CD4-positive, alpha-beta memory T cell (primary cell): ENCODE measurements around the gene C1orf141. TPM values are rescaled to one million over a fixed set of nuclear protein-coding genes. Genes with fewer than 3 reads are reported as not detected.
A peak's percentile ranks its signal among the peaks of the same experiment; 100 is the strongest.

ENCODE experiments used
- CTCF ChIA-PET: fragments of 350-600 bp; sonication (Branson Sonifier 250); formaldehyde crosslinking; loops from one replicate; lab custom pipeline; 2021; ENCODE audit warnings: inconsistent platforms; ENCODE audit not compliant: partially characterized antibody; lab: Charles Lee
- POLR2A ChIA-PET: fragments of 350-600 bp; sonication (Branson Sonifier 250); formaldehyde crosslinking; loops from one replicate; lab custom pipeline; 2021; ENCODE audit not compliant: partially characterized antibody; lab: Charles Lee
- DNase-seq, 5 donors: peaks; one replicate each; pipeline versions ENCODE4 v3.0.0 to v3.0.0-alpha.2; 2020 to 2022; ENCODE audit warnings: mixed read lengths in 1 of 5
- H3K27ac ChIP-seq: one replicate; pipeline ENCODE4 v1.7.0; 2013; ENCODE audit warnings: low read depth, low read length
- H3K27me3 ChIP-seq: 2 replicates; pipeline ENCODE4 v1.7.0; 2013; ENCODE audit warnings: mild to moderate bottlenecking, low read length, moderate library complexity; ENCODE audit not compliant: insufficient read depth
- H3K36me3 ChIP-seq: 2 replicates; pipeline ENCODE4 v1.7.0; 2013; ENCODE audit warnings: mild to moderate bottlenecking, low read length, moderate library complexity; ENCODE audit not compliant: insufficient read depth
- H3K4me1 ChIP-seq: 2 replicates; pipeline ENCODE4 v1.7.0; 2013; ENCODE audit warnings: mild to moderate bottlenecking, low read length, moderate library complexity; ENCODE audit not compliant: insufficient read depth
- H3K4me3 ChIP-seq, 2 donors: one replicate each; pipeline ENCODE4 v1.7.0; 2013; ENCODE audit warnings: low read length in 2 of 2, mild to moderate bottlenecking in 1 of 2
- H3K9me3 ChIP-seq, 2 donors: one replicate each; pipeline ENCODE4 v1.7.0; 2013; ENCODE audit warnings: low read length in 2 of 2, control low read depth in 1 of 2; ENCODE audit not compliant: control insufficient read depth in 1 of 2
- H3K27ac Mint-ChIP-seq, 7 donors: one replicate each; pipeline ENCODE4 v1.8.0; 2020 to 2021; ENCODE audit warnings: mixed read lengths in 7 of 7, mild to moderate bottlenecking in 6 of 7, inconsistent platforms in 3 of 7, moderate library complexity in 3 of 7
- H3K27me3 Mint-ChIP-seq, 2 donors: one replicate each; pipeline ENCODE4 v1.8.0; 2020 to 2021; ENCODE audit warnings: mixed read lengths in 2 of 2
- H3K36me3 Mint-ChIP-seq, 2 donors: one replicate each; pipeline ENCODE4 v1.8.0; 2020 to 2021; ENCODE audit warnings: mixed read lengths in 2 of 2, inconsistent platforms in 1 of 2, mild to moderate bottlenecking in 1 of 2
- H3K4me1 Mint-ChIP-seq, 4 donors: one replicate each; pipeline ENCODE4 v1.8.0; 2020 to 2021; ENCODE audit warnings: mixed read lengths in 4 of 4, mild to moderate bottlenecking in 1 of 4
- H3K4me3 Mint-ChIP-seq, 8 donors: one replicate each; pipeline ENCODE4 v1.8.0; 2020 to 2021; ENCODE audit warnings: mixed read lengths in 8 of 8, mild to moderate bottlenecking in 7 of 8, moderate library complexity in 6 of 8, inconsistent platforms in 3 of 8
- H3K9me3 Mint-ChIP-seq, 8 donors: one replicate each; pipeline ENCODE4 v1.8.0; 2020 to 2021; ENCODE audit warnings: mixed read lengths in 8 of 8, mild to moderate bottlenecking in 5 of 8, inconsistent platforms in 3 of 8, moderate library complexity in 1 of 8
- intact Hi-C: fragments of 100-400 bp; cut with micrococcal nuclease; formaldehyde crosslinking; loops from one replicate; pipeline ENCODE4 v1.15.1; 2023
- polyA plus RNA-seq, 2 donors: library from polyadenylated mRNA; unstranded; fragments of 300-500 nt; fragmentation: Illumina TruSeq; gene quantifications; one replicate each; pipeline ENCODE4 v1.2.3, GENCODE V29; 2021
- total RNA-seq, 2 experiments: library from RNA; stranded (reverse); gene quantifications; one replicate each; pipeline ENCODE4 v1.2.3, GENCODE V29; 2021

The C1orf141 gene
- total and polyA plus RNA-seq, 4 experiments from 2014 or later: not detected

DNA sequence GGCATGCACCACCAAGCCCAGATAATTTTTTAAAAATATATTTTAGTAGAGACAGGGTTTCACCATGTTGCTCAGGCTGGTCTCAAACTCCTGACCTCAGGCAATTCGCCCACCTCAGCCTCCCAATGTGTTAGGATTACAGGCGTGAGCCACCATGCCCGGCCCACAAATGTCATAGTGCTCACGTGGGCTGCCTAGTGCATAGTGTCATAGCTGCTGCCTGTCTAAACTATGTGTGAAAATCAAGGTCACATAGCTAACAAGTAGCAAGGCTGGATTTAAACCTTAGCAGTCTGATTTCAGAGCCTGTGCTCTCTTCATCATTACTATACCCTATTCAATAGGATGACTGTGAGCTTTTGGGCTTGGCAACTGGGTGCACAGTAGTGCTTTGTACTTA lies 10.3 kb downstream of the C1orf141 start:
- Mint-ChIP-seq H3K27ac (no peak overlapping the region), H3K27me3 (no peaks in the 10 kb centered on the region), H3K4me1 (no peaks in the 10 kb centered on the region), H3K4me3 (no peak overlapping the region), H3K36me3 (no peaks in the 10 kb centered on the region), H3K9me3 (peaks cover 0 to 3% (median 0%) of the 10 kb centered on the region in 8 donors)
- Histone ChIP-seq H3K4me1 (no peaks in the 10 kb centered on the region), H3K27ac (no peak overlapping the region), H3K9me3 (no peaks in the 10 kb centered on the region), H3K27me3 (no peaks in the 10 kb centered on the region), H3K4me3 (no peak overlapping the region), H3K36me3 (no peaks in the 10 kb centered on the region)
- CTCF ChIA-PET: interaction anchor here (1.1 to 2.2 kb wide), 3 partner anchors 20 to 89 kb away, joined by 3 to 7 read pairs (median 7); no protein-coding TSS in a partner anchor
- DNase-seq: no peak
- intact Hi-C loops: no loop called here
- POLR2A ChIA-PET: interaction anchor here (0.9 kb wide), 1 partner anchor 10 kb away, joined by 3 read pairs; no protein-coding TSS in a partner anchor

- H3K4me3 Mint-ChIP-seq: no peak overlapping the region
- H3K27ac Mint-ChIP-seq: no peak overlapping the region
- ChIA-PET CTCF (interaction anchor here (1.2 to 1.3 kb wide), 2 partner anchors 27 to 91 kb away, joined by 3 read pairs; no protein-coding TSS in a partner anchor), POLR2A (no interaction called here)
- H3K36me3 Mint-ChIP-seq: no peaks in the 10 kb centered on the region
- H3K36me3 ChIP-seq: no peaks in the 10 kb centered on the region
- no peaks in the 10 kb centered on the region for H3K4me1 ChIP-seq
- H3K4me1 Mint-ChIP-seq: no peaks in the 10 kb centered on the region
- no peak for DNase-seq
- intact Hi-C loops: no loop called here
- H3K27ac ChIP-seq: no peak overlapping the region
- H3K27me3 Mint-ChIP-seq: no peaks in the 10 kb centered on the region
- H3K9me3 Mint-ChIP-seq: peaks cover 0 to 3% (median 0%) of the 10 kb centered on the region in 8 donors
- H3K27me3 ChIP-seq: no peaks in the 10 kb centered on the region
- H3K4me3 ChIP-seq: no peak overlapping the region
- no peaks in the 10 kb centered on the region for H3K9me3 ChIP-seq
Measured at GRCh38 chr1:67120855-67121619, 13.7 kb downstream of the C1orf141 start.

- Histone ChIP-seq H3K9me3 (no peaks in the 10 kb centered on the region), H3K4me3 (no peak overlapping the region), H3K27me3 (no peaks in the 10 kb centered on the region), H3K36me3 (no peaks in the 10 kb centered on the region), H3K4me1 (no peaks in the 10 kb centered on the region), H3K27ac (no peak overlapping the region)
- intact Hi-C loops: no loop called here
- H3K27me3 Mint-ChIP-seq: no peaks in the 10 kb centered on the region
- H3K27ac Mint-ChIP-seq: no peak overlapping the region
- peaks cover 2 to 14% (median 7%) of the 10 kb centered on the region in 8 donors for H3K9me3 Mint-ChIP-seq
- ChIA-PET POLR2A (interaction anchor here (1.2 kb wide), 2 partner anchors 22 to 65 kb away, joined by 3 read pairs; partner anchors contain the start of gene SLC35D1), CTCF (no interaction called here)
- no peaks in the 10 kb centered on the region for H3K36me3 Mint-ChIP-seq
- H3K4me1 Mint-ChIP-seq: no peaks in the 10 kb centered on the region
- DNase-seq: peak in 1 of 5 donors; percentile 32
- H3K4me3 Mint-ChIP-seq: no peak overlapping the region
Measured at GRCh38 chr1:67118646-67119045, 16.1 kb downstream of the C1orf141 start.

- H3K4me3 Mint-ChIP-seq: no peak overlapping the region
- H3K36me3 Mint-ChIP-seq: no peaks in the 10 kb centered on the region
- no peak overlapping the region for H3K4me3 ChIP-seq
- H3K27me3 Mint-ChIP-seq: no peaks in the 10 kb centered on the region
- no peak overlapping the region for H3K27ac ChIP-seq
- no peaks in the 10 kb centered on the region for H3K4me1 Mint-ChIP-seq
- CTCF ChIA-PET: no interaction called here
- H3K36me3 ChIP-seq: no peaks in the 10 kb centered on the region
- DNase-seq: no peak
- no peaks in the 10 kb centered on the region for H3K27me3 ChIP-seq
- POLR2A ChIA-PET: interaction anchor here (1.2 kb wide), 1 partner anchor 22 kb away, joined by 3 read pairs; no protein-coding TSS in a partner anchor
- intact Hi-C loops: no loop called here
- no peak overlapping the region for H3K27ac Mint-ChIP-seq
- peaks cover 2 to 19% (median 8%) of the 10 kb centered on the region in 8 donors for H3K9me3 Mint-ChIP-seq
- no peaks in the 10 kb centered on the region for H3K4me1 ChIP-seq
- no peaks in the 10 kb centered on the region for H3K9me3 ChIP-seq
Measured at GRCh38 chr1:67118191-67118590, 16.6 kb downstream of the C1orf141 start.

DNA sequence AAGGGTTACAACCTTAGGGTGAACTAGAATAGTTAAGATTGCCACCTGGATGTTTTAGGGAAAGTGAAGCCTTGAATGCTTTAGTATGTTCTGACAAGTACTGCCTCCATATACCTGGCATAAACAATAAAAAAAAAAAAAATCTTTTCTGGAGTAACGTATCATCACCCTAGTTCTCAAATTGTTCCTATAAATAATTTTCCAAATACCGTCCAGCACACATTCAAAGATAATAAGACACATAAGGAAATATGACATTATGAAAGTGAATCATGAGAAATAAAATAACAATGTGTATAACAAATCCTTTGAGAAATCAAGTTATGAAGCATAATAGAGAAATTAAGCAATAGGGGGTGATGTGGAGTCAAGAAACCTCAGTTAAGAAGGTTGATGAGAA lies 20.6 kb downstream of the C1orf141 start:
- H3K36me3 Mint-ChIP-seq: no peaks in the 10 kb centered on the region
- H3K27ac Mint-ChIP-seq: no peak overlapping the region
- POLR2A ChIA-PET: interaction anchor here (1.0 kb wide), 1 partner anchor 10 kb away, joined by 3 read pairs; no protein-coding TSS in a partner anchor
- Histone ChIP-seq H3K27ac (no peak overlapping the region), H3K4me1 (no peaks in the 10 kb centered on the region), H3K9me3 (no peaks in the 10 kb centered on the region), H3K36me3 (no peaks in the 10 kb centered on the region), H3K27me3 (no peaks in the 10 kb centered on the region), H3K4me3 (no peak overlapping the region)
- no peak for DNase-seq
- no peaks in the 10 kb centered on the region for H3K27me3 Mint-ChIP-seq
- no peak overlapping the region for H3K4me3 Mint-ChIP-seq
- intact Hi-C loops: no loop called here
- H3K9me3 Mint-ChIP-seq: peaks cover 0 to 21% (median 8%) of the 10 kb centered on the region in 8 donors
- H3K4me1 Mint-ChIP-seq: no peaks in the 10 kb centered on the region
- CTCF ChIA-PET: no interaction called here

- Mint-ChIP-seq H3K4me3 (no peak overlapping the region), H3K4me1 (no peaks in the 10 kb centered on the region), H3K27me3 (peaks cover 0 to 1% of the 10 kb centered on the region in 2 donors), H3K9me3 (peaks cover 0 to 21% (median 8%) of the 10 kb centered on the region in 8 donors), H3K27ac (no peak overlapping the region), H3K36me3 (no peaks in the 10 kb centered on the region)
- Histone ChIP-seq H3K27ac (no peak overlapping the region), H3K9me3 (no peaks in the 10 kb centered on the region), H3K36me3 (no peaks in the 10 kb centered on the region), H3K27me3 (no peaks in the 10 kb centered on the region), H3K4me3 (no peak overlapping the region), H3K4me1 (no peaks in the 10 kb centered on the region)
- intact Hi-C loops: no loop called here
- POLR2A ChIA-PET: no interaction called here
- DNase-seq: no peak
- CTCF ChIA-PET: no interaction called here
Measured at GRCh38 chr1:67110352-67110751, 24.4 kb downstream of the C1orf141 start.

DNA sequence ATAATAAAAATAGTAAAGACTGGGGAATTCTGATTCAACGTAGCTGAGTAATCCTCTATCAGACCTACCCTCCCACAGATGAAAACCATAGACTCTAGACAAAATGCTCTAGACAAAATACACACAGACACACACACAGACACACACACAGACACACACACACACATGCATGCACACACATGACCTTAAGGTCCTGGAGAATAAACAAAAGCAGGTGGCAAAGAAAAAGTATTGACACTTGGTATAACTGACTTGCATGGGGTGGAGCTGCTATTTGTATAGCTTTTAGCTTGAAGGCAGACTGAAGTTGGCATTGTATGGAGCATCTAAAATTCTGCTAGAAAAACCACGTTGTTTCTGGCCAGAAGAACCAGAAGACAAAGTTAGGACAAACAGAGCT lies 29.3 kb downstream of the C1orf141 start:
- no peak for DNase-seq
- Mint-ChIP-seq H3K4me3 (no peak overlapping the region), H3K36me3 (no peaks in the 10 kb centered on the region), H3K27me3 (peaks cover 2 to 9% of the 10 kb centered on the region in 2 donors), H3K4me1 (no peaks in the 10 kb centered on the region), H3K27ac (no peak overlapping the region), H3K9me3 (no peaks in the 10 kb centered on the region)
- no peak overlapping the region for H3K27ac ChIP-seq
- CTCF ChIA-PET: no interaction called here
- no peaks in the 10 kb centered on the region for H3K36me3 ChIP-seq
- H3K27me3 ChIP-seq: peaks cover 9% of the 10 kb centered on the region
- no peaks in the 10 kb centered on the region for H3K9me3 ChIP-seq
- H3K4me1 ChIP-seq: no peaks in the 10 kb centered on the region
- no peak overlapping the region for H3K4me3 ChIP-seq
- POLR2A ChIA-PET: interaction anchor here (0.6 to 0.9 kb wide), 2 partner anchors 24 to 52 kb away, joined by 3 read pairs; partner anchors contain the start of gene SLC35D1
- intact Hi-C loops: no loop called here
